Measurements from ENCODE around the gene SETBP1. TPM values are rescaled to one million over a fixed set of nuclear protein-coding genes. Genes with fewer than 3 reads are reported as not detected.

Gene SETBP1
- total RNA-seq, 2 donors from 2014 or later = 17.3 to 20.1 TPM

GRCh38 chr18:45040879-45041278 is 360.2 kb downstream of the SETBP1 start:
- H3K9ac ChIP-seq (ENCODE audit: extremely low read depth, low read length, poor library complexity, severe bottlenecking) = no peak overlapping the region
- peaks cover 13% of the 10 kb centered on the region for H3K4me1 Mint-ChIP-seq
- no peaks in the 10 kb centered on the region for H3K4me1 ChIP-seq (ENCODE audit: control insufficient read depth, insufficient read depth, low read length)
- H3K9me3 Mint-ChIP-seq = no peaks in the 10 kb centered on the region
- H3K4me3 Mint-ChIP-seq = no peak overlapping the region
- H3K27me3 Mint-ChIP-seq (ENCODE audit: insufficient read depth) = peaks cover 16% of the 10 kb centered on the region
- no peak for TF ChIP-seq CTCF (conservative IDR thresholded peaks at IDR 0.05)
- no peak overlapping the region for H3K4me3 ChIP-seq (ENCODE audit: low read length)
- DNase-seq = no peak
- H3K27me3 ChIP-seq (ENCODE audit: control insufficient read depth, insufficient read depth, low read length, poor library complexity, severe bottlenecking) = no peaks in the 10 kb centered on the region
- H3K36me3 ChIP-seq (ENCODE audit: control insufficient read depth, insufficient read depth, low read length) = peaks cover 11% of the 10 kb centered on the region
- H3K27ac ChIP-seq (ENCODE audit: low read depth, low read length) = no peak overlapping the region
- H3K27ac Mint-ChIP-seq = no peak overlapping the region
- no peaks in the 10 kb centered on the region for H3K9me3 ChIP-seq (ENCODE audit: control insufficient read depth, low read length)
- H3K36me3 Mint-ChIP-seq (ENCODE audit: low read depth) = no peaks in the 10 kb centered on the region
- 95% methylated on average over 1 of the region's 1 CpG; no CpG with 5 or more reads in 1 of the 2 experiments for WGBS, 2 experiments (ENCODE audit: insufficient coverage in 1 of 2, insufficient read length in 1 of 2)

GRCh38 chr18:45044787-45045186 is 364.1 kb downstream of the SETBP1 start:
- DNase-seq = no peak
- H3K9me3 ChIP-seq (ENCODE audit: control insufficient read depth, low read length) = no peaks in the 10 kb centered on the region
- Mint-ChIP-seq H3K36me3 (ENCODE audit: low read depth) (no peaks in the 10 kb centered on the region), H3K9me3 (no peaks in the 10 kb centered on the region), H3K27me3 (ENCODE audit: insufficient read depth) (peaks cover 17% of the 10 kb centered on the region), H3K4me3 (no peak overlapping the region), H3K27ac (no peak overlapping the region), H3K4me1 (peaks cover 33% of the 10 kb centered on the region)
- H3K27me3 ChIP-seq (ENCODE audit: control insufficient read depth, insufficient read depth, low read length, poor library complexity, severe bottlenecking) = no peaks in the 10 kb centered on the region
- H3K36me3 ChIP-seq (ENCODE audit: control insufficient read depth, insufficient read depth, low read length) = peaks cover 8% of the 10 kb centered on the region
- no peak overlapping the region for H3K4me3 ChIP-seq (ENCODE audit: low read length)
- H3K9ac ChIP-seq (ENCODE audit: extremely low read depth, low read length, poor library complexity, severe bottlenecking) = no peak overlapping the region
- H3K4me1 ChIP-seq (ENCODE audit: control insufficient read depth, insufficient read depth, low read length) = peaks cover 8% of the 10 kb centered on the region
- no peak for TF ChIP-seq CTCF (conservative IDR thresholded peaks at IDR 0.05)
- 93 to 94% methylated on average over 6 to 7 of the region's 7 CpGs for WGBS, 2 experiments (ENCODE audit: insufficient coverage in 1 of 2, insufficient read length in 1 of 2)
- H3K27ac ChIP-seq (ENCODE audit: low read depth, low read length) = no peak overlapping the region

- no peak for TF ChIP-seq CTCF (conservative IDR thresholded peaks at IDR 0.05)
- H3K36me3 Mint-ChIP-seq (ENCODE audit: low read depth) = no peaks in the 10 kb centered on the region
- peaks cover 29% of the 10 kb centered on the region for H3K4me1 Mint-ChIP-seq
- peaks cover 8% of the 10 kb centered on the region for H3K36me3 ChIP-seq (ENCODE audit: control insufficient read depth, insufficient read depth, low read length)
- DNase-seq = no peak
- no peaks in the 10 kb centered on the region for H3K9me3 Mint-ChIP-seq
- no peak overlapping the region for H3K4me3 ChIP-seq (ENCODE audit: low read length)
- H3K9ac ChIP-seq (ENCODE audit: extremely low read depth, low read length, poor library complexity, severe bottlenecking) = no peak overlapping the region
- H3K9me3 ChIP-seq (ENCODE audit: control insufficient read depth, low read length) = no peaks in the 10 kb centered on the region
- H3K27ac ChIP-seq (ENCODE audit: low read depth, low read length) = no peak overlapping the region
- WGBS, 2 experiments (ENCODE audit: insufficient coverage in 1 of 2, insufficient read length in 1 of 2) = 86 to 98% methylated on average over 3 of the region's 3 CpGs
- no peak overlapping the region for H3K4me3 Mint-ChIP-seq
- peaks cover 17% of the 10 kb centered on the region for H3K27me3 Mint-ChIP-seq (ENCODE audit: insufficient read depth)
- no peaks in the 10 kb centered on the region for H3K27me3 ChIP-seq (ENCODE audit: control insufficient read depth, insufficient read depth, low read length, poor library complexity, severe bottlenecking)
- peaks cover 8% of the 10 kb centered on the region for H3K4me1 ChIP-seq (ENCODE audit: control insufficient read depth, insufficient read depth, low read length)
- H3K27ac Mint-ChIP-seq = no peak overlapping the region
These were observed 365.5 kb downstream of the SETBP1 start for GRCh38 chr18:45046228-45046627.

Data from endodermal cell (in vitro differentiated cells).